ENCODE data around the gene HSPB9. TPM values are rescaled to one million over a fixed set of nuclear protein-coding genes. Genes with fewer than 3 reads are reported as not detected.

HSPB9 gene
- total and polyA plus RNA-seq, 2 of the 8 experiments (the other 6 are each of a cell fraction or from before 2014, with no cell fraction given): 0.27 to 0.30 TPM

DNA sequence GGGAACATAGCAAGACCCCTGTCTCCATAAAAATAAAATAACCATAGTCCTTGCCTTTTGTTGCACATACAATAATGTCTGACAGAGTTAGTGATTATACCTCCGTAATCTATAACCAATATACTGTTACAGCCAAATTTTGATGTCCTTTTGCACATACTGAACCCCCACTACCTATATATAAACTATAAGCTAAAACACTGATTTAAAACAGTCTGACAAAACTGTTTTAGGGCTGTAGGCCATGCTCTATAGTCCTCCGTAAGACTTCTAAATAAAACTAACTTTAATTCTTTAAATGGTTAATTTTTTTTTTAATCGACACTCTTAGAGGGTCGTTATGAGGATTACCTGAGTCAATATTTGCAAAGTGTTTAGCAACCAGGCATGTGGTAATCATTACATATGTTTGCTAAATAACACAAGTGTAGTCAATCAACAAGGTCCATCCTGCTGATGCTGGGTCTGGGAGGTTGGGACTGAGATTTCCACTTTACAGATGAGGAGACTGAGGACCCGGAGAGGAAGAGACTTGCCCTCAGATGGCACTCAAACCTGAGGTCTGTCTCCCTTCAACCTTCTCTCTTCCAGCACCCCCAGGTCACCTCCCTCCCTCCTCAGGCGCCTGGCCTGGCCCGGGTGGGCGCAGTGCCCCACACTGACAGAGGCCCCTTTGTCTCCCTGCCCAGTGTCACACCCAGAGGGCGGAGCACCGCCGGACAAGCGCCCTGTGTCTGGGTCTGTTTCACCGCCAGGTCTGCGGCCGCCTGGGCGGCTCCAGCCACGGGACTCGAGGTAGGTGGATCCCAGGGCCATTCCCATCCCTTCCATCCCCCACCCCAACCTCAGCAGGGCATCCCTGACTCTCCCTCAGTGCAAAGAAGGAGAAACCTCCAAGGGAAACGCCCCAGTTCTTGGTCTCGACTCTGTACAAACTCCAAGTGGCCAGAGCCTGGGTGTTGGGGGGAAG is 34.6 kb upstream of the HSPB9 start:
- H3K4me2 ChIP-seq (ENCODE audit: insufficient read depth in 1 of 2, low read depth in 2 of 2, low read length in 2 of 2): no peak overlapping the region
- TF ChIP-seq RAD21 (IDR thresholded peaks at IDR 0.05 in 1 of 2, conservative IDR thresholded peaks at IDR 0.05 in 1 of 2; ENCODE audit: low read depth in 2 of 2, low read length in 2 of 2): no peak
- TF ChIP-seq JUND (IDR thresholded peaks at IDR 0.05; ENCODE audit: low read length): no peak
- TF ChIP-seq RNF2 (IDR thresholded peaks at IDR 0.05; ENCODE audit: borderline replicate concordance, low read depth, low read length, missing control alignments, poor library complexity, severe bottlenecking): no peak
- peak; percentile 70; the same call in 1 of the 2 replicates for TF ChIP-seq KDM1A (IDR thresholded peaks at IDR 0.05; ENCODE audit: borderline replicate concordance, low read length)
- TF ChIP-seq NRF1 (IDR thresholded peaks at IDR 0.05; ENCODE audit: low read depth, low read length): no peak
- TF ChIP-seq TAF1 (IDR thresholded peaks at IDR 0.05; ENCODE audit: low read depth, low read length): no peak
- ChIA-PET CTCF (ENCODE audit: partially characterized antibody) (interaction anchor here (0.6 to 39.4 kb wide), 8 partner anchors 9 to 57 kb away, joined by 3 to 1084 read pairs (median 39); partner anchors contain the start of genes DHX58, DNAJC7, HSPB9 and KAT2A), POLR2A (ENCODE audit: partially characterized antibody) (interaction anchor here (1.6 to 1.9 kb wide), 3 partner anchors 8 to 62 kb away, joined by 4 to 6 read pairs (median 5); no protein-coding TSS in a partner anchor)
- H2BK20ac ChIP-seq (ENCODE audit: low read length): no peak overlapping the region
- H3K4me3 ChIP-seq (ENCODE audit: extremely low read depth in 1 of 4, insufficient read depth in 2 of 4, low read depth in 3 of 4, low read length in 4 of 4): no peak overlapping the region
- no peak overlapping the region for H3K56ac ChIP-seq (replicated peaks; ENCODE audit: insufficient read length, low read depth, low read length)
- FAIRE-seq (no peak), DNase-seq (ENCODE audit: low read depth in 1 of 2, low spot score in 2 of 2) (no peak)
- H3K27ac ChIP-seq (ENCODE audit: low read depth, low read length): no peak overlapping the region
- H2BK120ac ChIP-seq (replicated peaks; ENCODE audit: low read depth, low read length): no peak overlapping the region
- H4K91ac ChIP-seq (replicated peaks; ENCODE audit: insufficient read length, low read length): no peak overlapping the region
- no peaks in the 10 kb centered on the region for H3K23me2 ChIP-seq (ENCODE audit: low read depth, low read length)
- H3K79me1 ChIP-seq (ENCODE audit: low read depth, low read length): no peaks in the 10 kb centered on the region
- H3K4ac ChIP-seq (replicated peaks; ENCODE audit: insufficient read length, low read depth, low read length): no peak overlapping the region
- H3K4me1 ChIP-seq (replicated peaks in 1 of 4; ENCODE audit: control insufficient read depth in 3 of 4, insufficient read depth in 4 of 4, low read length in 3 of 4): peaks cover 0 to 2% (median 0%) of the 10 kb centered on the region in 4 experiments; a peak in 1 of 7 replicates
- H2BK15ac ChIP-seq (ENCODE audit: low read length): no peak overlapping the region
- H2AK5ac ChIP-seq (ENCODE audit: low read depth, low read length): no peak overlapping the region
- no peak overlapping the region for H4K5ac ChIP-seq (ENCODE audit: insufficient read length, low read depth, low read length)
- peak overlapping the region; percentile 41; the same call in 1 of the 2 replicates for H4K8ac ChIP-seq (ENCODE audit: extremely low read depth, insufficient read depth, low read length)
- H2AFZ ChIP-seq (ENCODE audit: low read length): no peak overlapping the region
- H3K18ac ChIP-seq (ENCODE audit: extremely low read depth, low read length): no peak overlapping the region
- H3K9ac ChIP-seq (replicated peaks in 1 of 4; ENCODE audit: extremely low read depth in 1 of 4, low read depth in 3 of 4, low read length in 3 of 4): no peak overlapping the region
- H3K36me3 ChIP-seq (ENCODE audit: control insufficient read depth in 2 of 4, insufficient read depth in 4 of 4, low read length in 3 of 4): no peaks in the 10 kb centered on the region
- 89% methylated on average over 20 of the region's 20 CpGs; no CpG with 5 or more reads in 1 of the 2 experiments for WGBS, 2 experiments (ENCODE audit: extremely low coverage in 1 of 2, insufficient coverage in 1 of 2, insufficient read length in 1 of 2, insufficient replicate concordance in 2 of 2, low coverage in 1 of 2, low lambda C conversion rate in 2 of 2, missing lambda C conversion rate in 1 of 2)
- H3K79me2 ChIP-seq (ENCODE audit: control insufficient read depth in 1 of 2, insufficient read depth in 2 of 2, low read length in 2 of 2): no peaks in the 10 kb centered on the region
- H3K23ac ChIP-seq (ENCODE audit: insufficient read length): no peak overlapping the region
- H2BK12ac ChIP-seq (ENCODE audit: low read depth, low read length): no peak overlapping the region
- no peaks in the 10 kb centered on the region for H3K9me3 ChIP-seq (ENCODE audit: insufficient read depth in 2 of 2, low read depth in 1 of 2, low read length in 1 of 2)
- no peak overlapping the region for H2BK5ac ChIP-seq (ENCODE audit: low read depth, low read length)
- no peaks in the 10 kb centered on the region for H4K20me1 ChIP-seq (replicated peaks in 1 of 2; ENCODE audit: control insufficient read depth in 1 of 2, insufficient read depth in 2 of 2, low read length in 2 of 2)
- H3K27me3 ChIP-seq (replicated peaks in 1 of 4; ENCODE audit: control insufficient read depth in 3 of 4, extremely low read depth in 1 of 4, insufficient read depth in 3 of 4, low read length in 3 of 4): no peaks in the 10 kb centered on the region
- H3K14ac ChIP-seq (ENCODE audit: insufficient read length): no peak overlapping the region

All from H1 (cell line).